Adrenal gland (tissue), 5 donors: ENCODE data around the gene CRIP3.

Experiments
- CTCF ChIP-seq, 6 experiments: fragments of 450-650 bp in 4 of 6; fragments of 200-600 bp in 2 of 6; sonication (generic) in 1 of 6; IDR thresholded peaks; 1 replicate in 5 of 6; 2 replicates in 1 of 6; pipeline versions ENCODE4 v1.5.1 to v1.8.0; 2016 to 2021; ENCODE audit warnings: antibody characterized with exemption in 6 of 6, mild to moderate bottlenecking in 2 of 6, moderate library complexity in 1 of 6
- POLR2A ChIP-seq, 2 donors: fragments of 450-650 bp; IDR thresholded peaks; one replicate each; pipeline ENCODE4 v1.6.1; 2017; ENCODE audit warnings: antibody characterized with exemption in 2 of 2, mild to moderate bottlenecking in 2 of 2, moderate library complexity in 1 of 2
- donor health status: DM: no; HTN: no; CAD: no.

GRCh38 chr6:43268355-43268700 is 40.3 kb downstream of the CRIP3 start:
- TF ChIP-seq POLR2A (IDR thresholded peaks at IDR 0.05), result no peak
- no peak for TF ChIP-seq CTCF (IDR thresholded peaks at IDR 0.05)
